NCI-H446 (cell line): ENCODE measurements around the gene R3HCC1L.
A peak's percentile ranks its signal among the peaks of the same experiment; 100 is the strongest.
"Not testable (repeated sequence)": the region's sequence is repeated elsewhere in the genome, so short reads cannot be mapped to it uniquely, and the experiment has no call there.

Source experiments
- DNase-seq, 2 experiments: peaks; one replicate each; lab custom pipeline; 2025; lab: John Stamatoyannopoulos, UW

Gene R3HCC1L

DNA sequence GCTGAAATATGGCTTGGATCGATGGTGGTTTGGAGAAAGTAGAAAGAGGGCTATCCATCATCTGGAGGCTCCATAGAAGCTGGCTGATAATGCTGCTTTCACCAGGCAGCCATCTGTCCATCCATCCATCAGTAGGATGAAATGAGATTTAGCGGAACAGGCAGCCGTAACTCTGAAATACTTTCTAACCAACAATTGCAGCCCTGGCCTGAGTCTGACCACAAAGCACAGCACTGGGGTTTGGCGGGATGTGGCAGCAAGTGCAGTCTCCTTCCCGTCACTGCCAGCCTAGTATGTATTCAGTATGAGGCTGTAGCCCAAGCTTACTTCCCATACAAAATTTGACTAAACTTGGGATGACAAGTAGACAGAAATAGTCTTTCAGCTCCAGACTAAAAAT lies 38.0 kb downstream of the R3HCC1L start:
- DNase-seq: peak; percentile 52 to 66

DNA sequence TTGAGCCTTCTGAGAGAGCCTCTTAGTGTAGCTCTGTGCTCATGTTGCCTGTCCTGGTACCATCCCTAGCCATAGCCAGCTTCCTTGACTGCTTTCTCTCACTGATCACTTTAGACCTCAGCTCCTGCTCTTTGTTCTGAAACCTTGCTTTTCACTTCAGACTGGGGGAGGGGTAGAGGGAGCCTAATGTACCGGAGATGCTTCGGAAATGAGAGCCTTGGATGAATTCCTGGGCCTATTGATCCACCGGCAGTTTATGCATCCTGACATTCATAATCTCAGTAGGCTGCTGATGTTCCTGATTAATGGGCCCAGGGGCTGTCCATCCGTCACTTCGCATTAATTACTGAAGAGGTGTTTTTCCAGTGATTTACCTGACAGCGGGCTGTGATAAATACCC lies 38.8 kb downstream of the R3HCC1L start:
- peak in 1 of 2 experiments; percentile 19 for DNase-seq

DNA sequence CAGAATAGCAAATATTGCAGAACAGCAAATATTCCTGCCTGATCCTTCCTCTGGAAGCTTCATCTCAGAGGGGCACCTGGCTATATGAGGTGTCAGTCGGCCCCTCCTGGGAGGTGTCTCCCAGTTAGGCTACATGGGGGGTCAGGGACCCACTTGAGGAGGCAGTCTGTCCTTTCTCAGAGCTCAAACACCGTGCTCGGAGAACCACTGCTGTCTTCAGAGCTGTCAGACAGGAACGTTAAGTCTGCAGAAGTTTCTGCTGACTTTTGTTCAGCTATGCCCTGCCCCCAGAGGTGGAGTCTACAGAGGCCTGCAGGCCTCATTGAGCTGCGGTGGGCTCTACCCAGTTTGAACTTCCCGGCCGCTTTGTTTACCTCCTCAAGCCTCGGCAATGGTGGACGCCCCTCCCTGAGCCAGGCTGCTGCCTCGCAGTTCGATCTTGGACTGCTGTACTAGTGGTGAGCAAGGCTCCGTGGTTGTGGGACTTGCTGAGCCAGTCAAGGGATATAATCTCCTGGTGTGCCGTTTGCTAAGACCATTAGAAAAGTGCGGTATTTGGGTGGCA lies 48.0 kb downstream of the R3HCC1L start:
- not testable (repeated sequence) for DNase-seq

DNA sequence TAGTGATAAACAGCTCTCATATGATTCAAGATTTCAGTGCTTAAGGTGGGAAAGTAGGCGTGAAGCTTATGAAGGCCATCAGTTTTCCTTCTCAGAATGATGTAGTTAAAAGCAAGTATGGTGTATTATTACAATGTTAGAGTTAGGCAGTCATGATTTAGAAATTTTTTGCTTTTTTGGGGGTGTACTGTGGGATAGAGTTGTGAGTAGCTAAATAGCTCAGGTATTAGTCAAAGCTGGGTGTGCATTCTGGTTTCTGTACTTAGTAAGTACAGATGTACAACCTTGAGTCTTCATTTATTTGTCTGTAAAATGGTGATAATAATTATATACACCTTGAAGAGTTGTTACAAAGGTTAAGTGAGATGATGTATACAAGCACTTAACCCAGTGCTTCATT lies 52.2 kb downstream of the R3HCC1L start:
- no peak for DNase-seq

DNA sequence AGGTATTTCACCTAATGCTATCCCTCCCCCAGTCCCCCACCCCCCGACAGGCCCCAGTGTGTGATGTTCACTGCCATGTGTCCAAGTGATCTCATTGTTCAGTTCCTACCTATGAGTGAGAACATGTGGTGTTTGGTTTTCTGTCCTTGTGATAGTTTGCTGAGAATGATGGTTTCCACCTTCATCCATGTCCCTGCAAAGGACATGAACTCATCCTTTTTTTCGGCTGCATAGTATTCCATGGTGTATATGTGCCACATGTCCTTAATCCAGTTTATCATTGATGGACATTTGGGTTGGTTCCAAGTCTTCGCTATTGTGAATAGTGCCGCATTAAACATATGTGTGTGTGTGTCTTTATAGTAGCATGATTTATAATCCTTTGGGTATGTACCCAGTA lies 56.3 kb downstream of the R3HCC1L start:
- not testable (repeated sequence) for DNase-seq

DNA sequence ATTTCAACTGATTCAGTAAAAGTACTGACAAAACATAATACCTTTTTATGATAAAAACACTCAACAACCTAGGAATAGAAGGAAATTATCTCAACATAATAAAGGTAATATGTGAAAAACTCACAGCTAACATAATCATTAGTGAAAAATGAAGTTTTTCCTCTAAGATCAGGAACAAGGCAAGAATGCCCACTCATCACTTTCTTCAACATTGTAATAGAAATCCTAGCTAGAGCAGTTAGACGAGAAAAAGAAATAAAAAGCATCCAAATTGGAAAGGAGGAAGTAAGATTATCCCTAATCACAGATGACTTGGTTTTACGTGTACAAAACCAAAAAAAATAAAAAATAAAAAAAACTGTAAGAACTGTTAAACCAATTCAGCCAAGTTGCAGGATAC lies 58.6 kb downstream of the R3HCC1L start:
- no peak for DNase-seq

DNA sequence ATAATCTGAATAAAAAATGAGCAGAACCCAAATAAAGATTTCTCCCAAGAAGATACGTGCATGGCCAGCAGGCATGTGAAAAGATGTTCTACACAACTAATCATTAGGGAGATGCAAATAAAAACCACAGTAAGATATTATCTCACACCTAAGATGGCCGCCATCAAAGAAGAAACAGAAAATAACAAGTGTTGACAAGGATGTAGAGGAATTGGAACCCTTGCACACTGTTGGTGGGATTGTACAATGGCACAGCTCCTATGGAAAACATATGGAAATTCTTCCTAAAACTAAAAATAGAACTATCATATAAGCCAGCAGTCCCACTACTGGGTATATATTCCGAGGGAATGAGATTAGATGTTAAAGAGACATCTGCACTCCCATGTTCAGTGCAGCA lies 60.2 kb downstream of the R3HCC1L start:
- no peak for DNase-seq

DNA sequence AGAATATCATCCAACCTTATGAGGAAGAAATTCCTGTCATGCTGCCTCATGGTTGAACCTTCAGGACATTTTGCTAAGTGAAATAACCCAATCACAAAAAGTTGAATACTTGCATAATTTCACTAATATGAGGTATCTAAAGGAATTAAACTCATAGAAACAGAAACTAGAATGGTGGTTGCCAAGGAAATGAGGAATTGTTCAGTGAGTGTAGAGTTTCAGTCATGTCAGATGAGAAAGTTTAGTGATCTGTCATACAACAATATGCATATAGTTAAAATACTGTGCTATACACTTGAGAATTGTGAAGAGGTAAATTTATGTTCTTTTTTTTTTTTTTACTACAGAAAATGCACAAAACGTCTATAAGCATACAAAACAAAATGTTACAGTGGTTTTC lies 60.7 kb downstream of the R3HCC1L start:
- DNase-seq: no peak

DNA sequence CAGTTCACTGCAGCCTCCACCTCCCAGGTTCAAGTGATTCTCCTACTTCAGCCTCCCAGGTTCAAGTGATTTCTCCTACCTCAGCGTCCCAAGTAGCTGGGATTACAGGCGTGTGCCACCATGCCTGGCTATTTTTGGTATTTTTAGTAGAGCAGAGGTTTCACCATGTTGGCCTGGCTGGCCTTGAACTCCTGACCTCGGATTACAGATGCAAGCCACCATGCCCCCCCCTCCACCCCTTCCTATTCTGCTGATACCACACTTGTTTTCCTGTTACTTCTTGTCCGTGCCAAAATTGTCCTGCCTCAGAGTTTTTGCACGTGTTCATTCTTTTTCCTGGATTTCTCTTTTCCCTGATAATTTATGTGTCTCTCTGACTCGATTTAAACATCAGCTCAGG lies 62.5 kb downstream of the R3HCC1L start:
- DNase-seq: no peak

DNA sequence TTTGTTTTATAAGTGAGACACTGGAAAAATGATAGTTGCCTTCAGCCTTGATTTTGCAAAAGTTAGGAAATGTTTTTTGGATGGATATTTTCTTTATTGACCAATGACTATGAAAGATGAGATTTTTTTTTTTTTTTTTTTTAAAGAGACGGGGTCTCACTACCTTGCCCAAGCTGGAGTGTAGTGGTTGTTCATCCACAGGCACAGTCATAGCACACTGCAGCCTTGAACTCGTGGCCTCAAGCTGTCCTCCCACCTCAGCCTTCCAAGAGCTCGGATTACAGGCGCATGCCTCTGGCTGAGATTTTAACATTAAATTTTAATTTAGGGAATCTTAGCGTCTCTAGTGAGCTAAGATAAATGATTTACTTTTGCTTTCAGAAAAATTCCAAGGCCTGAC lies 67.3 kb downstream of the R3HCC1L start:
- no peak for DNase-seq

DNA sequence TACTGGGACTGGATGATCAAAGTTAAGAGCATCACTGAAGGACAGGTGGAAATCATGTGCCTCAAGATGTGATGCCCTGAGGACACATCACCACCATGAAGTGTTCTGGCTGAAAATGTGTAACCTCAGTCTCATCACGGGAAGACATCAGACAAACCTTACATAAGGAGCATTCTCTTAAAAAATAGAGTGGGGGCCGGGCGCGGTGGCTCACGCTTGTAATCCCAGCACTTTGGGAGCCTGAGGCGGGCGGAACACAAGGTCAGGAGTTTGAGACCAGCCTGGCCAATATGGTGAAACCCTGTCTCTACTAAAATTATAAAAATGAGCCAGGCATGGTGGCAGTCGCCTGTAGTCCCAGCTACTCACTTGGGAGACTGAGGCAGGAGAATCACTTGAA lies 67.9 kb downstream of the R3HCC1L start:
- DNase-seq: no peak

DNA sequence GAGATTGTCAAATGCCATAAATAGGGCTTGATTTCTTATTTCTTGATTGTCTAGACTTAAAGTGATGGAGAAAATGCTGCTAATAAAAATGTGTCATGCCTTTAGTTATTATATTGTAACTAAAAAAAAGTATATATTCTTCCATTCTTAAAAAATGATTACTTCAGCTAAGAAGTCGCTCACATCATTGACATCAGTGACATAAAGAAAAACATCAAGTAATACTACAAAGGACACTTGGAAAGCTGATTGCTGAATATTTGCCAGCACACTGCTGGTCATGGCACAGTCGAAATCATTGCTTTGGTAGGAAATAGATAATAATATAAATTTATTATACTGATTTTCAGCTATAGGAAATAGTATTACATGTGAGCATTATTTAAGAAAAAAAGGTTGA lies 70.9 kb downstream of the R3HCC1L start:
- no peak for DNase-seq

DNA sequence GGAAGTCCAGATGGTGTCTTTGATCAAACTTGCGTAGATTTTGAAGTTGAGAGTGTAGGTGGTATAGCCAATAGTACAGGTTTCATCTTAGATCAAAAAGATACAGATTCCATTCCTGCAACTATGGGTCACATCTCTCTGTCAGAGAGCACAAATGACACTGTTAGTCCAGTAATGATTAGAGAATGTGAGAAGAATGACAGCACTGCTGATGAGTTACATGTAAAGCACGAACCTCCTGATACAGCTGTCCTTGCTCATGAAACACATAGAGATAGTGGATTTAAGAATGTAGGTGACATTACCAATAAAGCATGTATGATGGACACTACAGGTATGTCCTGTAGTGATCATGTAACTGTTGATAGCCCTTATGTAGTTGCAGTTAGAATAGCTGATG lies 74.5 kb downstream of the R3HCC1L start:
- no peak for DNase-seq

DNA sequence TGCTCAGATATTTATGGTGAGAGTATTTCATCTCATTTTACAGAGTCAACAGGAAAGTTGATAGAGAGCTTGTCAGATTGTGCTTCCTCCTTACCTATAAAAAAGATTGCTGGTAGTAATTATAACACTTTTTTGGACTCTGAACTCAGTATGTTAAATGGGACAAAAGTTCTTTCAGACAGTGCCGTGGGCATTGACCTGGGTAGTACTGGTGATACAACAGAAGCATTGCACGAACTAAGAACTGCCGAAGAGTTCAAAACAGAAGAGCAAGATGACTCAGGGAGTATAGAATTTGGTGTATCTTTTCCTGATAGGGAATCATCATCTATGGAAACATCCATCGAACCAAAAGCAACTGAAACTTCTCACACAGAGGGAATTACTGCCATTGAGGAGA lies 75.0 kb downstream of the R3HCC1L start:
- DNase-seq: no peak

DNA sequence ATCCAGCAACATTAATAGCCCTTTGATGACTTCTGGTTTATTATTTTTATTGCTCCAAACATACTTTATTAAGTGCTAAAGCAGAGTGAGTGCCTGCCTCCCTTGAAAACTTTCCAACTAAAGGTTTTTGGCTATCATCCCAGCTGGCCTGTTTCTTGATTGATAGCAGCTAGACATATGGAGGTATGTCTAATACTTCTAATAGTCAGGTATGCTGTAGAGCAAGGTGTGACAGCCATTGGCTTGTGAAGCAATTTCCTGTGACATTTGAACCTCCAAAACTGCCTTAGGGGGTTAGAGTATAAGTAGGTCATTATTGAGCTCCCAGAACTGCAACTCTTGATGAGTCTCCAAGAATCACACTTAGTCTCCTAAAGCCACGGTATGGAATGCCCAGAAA lies 77.7 kb downstream of the R3HCC1L start:
- DNase-seq: no peak

DNA sequence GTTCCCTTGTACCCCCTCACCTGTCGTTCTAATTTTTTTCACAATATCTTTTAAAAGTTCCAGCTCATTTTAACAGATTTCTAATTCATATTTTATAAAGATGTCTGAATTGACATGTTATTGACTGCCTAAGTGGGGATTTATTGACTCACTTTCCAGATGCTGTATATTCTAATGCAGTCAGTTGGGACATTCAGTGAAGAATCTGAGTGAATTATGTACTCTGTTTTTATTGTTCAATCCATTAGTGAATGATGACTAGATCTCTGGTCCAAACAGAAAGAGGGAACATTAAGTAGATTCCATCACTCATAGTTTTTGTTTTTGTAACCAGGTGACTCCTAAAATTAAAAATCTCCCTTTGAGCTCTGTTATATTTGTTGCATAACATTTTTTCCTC lies 79.3 kb downstream of the R3HCC1L start:
- DNase-seq: no peak

DNA sequence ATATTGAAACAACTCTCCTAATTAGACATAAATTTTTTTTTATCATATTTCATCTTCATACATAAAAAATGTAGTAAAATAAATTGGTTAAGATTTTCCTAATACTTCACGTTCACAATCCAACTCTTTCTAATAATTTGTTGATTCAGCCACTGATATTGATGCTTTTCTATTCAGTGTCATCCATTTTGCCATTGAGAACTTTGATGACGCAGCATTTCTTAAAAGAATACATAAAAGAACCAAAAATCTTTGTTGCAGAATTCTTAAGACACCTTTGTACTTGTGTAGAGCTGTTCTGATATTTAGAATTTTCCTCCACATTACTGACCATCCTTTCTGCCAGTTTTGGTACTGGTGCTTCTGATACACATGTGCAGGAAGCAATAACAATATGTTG lies 80.9 kb downstream of the R3HCC1L start:
- DNase-seq: no peak

DNA sequence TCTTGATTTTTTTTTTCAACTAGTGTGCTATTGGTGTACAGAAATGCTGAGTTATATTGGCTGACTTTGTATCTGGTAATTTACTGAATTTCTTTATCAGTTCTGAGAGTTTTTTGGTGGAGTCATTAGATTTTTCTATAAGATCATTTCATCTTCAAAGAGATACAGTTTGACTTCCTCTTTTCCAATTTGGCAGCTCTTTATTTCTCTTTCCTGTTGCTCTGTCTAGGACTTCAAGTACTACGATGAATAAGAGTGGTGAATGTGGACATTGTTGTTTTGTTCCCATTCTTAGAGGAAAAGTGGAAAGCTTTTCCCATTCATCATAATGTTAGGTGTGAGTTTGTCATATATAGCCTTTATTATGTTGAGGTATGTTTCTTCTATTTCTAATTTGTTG lies 83.3 kb downstream of the R3HCC1L start:
- no peak for DNase-seq

DNA sequence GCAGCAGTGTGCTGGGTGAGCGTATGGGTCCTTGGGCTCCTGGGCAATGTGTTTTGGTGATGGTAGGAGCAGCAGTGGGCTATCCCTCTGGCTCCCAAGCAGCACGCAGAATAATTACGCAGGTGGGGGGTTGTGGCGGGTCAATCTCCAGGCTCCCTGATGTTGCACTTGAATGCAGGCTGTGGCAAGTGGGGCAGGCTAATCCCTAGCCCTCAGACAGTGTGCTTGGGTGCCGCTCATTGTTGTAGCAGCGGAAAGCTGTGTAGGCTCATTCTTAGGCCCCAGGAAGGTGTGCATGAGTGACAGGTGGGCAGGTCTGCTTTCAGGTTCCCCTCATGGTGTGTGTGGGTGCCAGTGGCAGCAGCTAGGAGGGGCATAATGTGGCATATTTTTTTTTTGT lies 89.4 kb downstream of the R3HCC1L start:
- no peak for DNase-seq

DNA sequence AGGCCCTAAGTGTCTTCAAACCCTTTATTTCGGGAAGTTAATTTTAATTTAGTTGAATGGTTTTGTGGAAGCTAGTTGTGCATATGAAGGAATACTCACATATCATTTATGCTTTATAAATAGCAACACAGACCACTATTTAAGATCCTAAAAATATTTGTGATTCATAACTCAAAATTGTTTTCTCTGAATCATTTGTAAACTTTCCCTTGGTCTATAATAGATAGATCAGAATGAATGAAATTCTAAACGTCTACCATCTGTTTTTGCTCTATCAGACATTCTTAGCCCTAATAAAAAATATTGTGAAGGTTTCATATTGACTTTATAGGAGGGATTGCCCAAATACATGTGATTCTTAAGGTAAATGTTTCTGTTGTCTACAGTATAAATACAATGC lies 90.1 kb downstream of the R3HCC1L start:
- no peak for DNase-seq

DNA sequence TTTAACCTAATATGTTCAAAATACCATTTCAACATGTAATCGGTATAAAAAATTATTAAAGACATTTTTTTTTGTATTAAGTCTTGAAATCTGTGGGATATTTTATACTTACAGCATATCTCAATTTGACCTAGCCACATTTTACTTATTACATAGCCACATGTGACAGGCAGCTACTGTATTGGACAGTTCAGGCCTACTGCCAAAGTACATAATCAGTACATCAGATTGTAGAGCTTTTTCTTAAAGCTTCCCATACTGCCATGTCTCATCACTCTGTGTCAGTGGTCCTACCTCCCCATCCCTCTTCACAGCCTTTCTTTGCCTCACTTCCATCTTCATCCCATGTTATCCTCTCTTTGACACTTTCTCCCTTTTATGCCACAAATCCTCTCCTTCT lies 90.5 kb downstream of the R3HCC1L start:
- no peak for DNase-seq

DNA sequence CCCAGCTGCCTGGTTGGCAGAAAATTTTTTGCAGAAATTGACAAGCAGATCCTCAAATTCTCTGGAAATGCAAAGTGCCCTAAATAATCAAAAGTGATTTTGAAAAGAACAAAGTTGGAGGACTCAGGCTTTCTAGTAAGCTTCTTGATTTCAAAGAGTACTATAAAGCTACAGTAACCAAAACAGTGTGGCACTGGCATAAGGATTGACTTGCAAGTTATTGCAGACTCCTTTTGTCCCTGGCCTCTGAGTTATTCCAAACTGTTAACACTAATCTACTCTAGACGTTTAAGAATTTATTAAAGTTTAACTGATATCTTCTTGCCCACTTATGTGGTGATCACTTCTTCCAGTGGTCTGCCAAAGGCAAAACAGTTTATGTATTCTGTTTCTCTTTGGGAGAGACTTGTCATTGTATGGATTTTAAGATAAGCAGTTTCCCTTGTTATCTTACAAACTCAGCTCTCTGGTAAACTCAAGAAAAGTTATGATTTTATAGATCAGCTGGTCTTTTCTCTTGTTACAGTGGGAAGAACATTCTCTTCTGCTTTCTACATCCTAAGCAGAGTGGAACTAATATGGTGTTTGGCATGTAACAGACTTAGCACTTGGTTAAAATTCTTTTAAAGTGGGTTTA lies 92.2 kb downstream of the R3HCC1L start:
- DNase-seq: no peak

DNA sequence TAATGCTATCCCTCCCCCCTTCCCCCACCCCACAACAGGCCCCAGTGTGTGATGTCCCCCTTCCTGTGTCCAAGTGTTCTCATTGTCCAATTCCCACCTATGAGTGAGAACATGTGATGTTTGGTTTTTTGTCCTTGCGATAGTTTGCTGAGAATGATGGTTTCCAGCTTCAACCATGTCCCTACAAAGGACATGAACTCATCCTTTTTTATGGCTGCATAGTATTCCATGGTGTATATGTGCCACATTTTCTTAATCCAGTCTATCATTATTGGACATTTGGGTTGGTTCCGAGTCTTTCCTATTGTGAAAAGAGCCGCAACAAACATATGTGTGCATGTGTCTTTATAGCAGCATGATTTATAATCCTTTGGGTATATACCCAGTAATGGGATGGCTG lies 93.3 kb downstream of the R3HCC1L start:
- DNase-seq: not testable (repeated sequence)

DNA sequence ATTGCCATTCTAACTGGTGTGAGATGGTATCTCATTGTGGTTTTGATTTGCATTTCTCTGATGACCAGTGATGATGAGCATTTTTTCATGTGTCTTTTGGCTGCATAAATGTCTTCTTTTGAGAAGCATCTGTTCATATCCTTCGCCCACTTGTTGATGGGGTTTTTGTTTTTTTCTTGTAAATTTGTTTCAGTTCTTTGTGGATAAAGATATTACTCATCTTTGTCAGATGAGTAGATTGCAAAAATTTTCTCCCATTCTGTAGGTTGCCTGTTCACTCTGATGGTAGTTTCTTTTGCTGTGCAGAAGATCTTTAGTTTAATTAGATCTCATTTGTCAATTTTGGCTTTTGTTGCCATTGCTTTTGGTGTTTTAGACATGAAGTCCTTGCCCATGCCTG lies 93.8 kb downstream of the R3HCC1L start:
- DNase-seq: not testable (repeated sequence)
